Measurements from ENCODE around the gene FCER1G. TPM values are rescaled to one million over a fixed set of nuclear protein-coding genes. Genes with fewer than 3 reads are reported as not detected.

FCER1G gene
- total RNA-seq, 2 experiments from 2014 or later, result 2.0 TPM

GRCh38 chr1:161176468-161177111 lies 38.5 kb upstream of the FCER1G start:
- peak overlapping the region; percentile 82 to 89 for H3K27ac ChIP-seq (ENCODE audit: low read depth in 1 of 2, low read length in 2 of 2)
- CTCF ChIA-PET, result interaction anchor here (0.9 to 2.3 kb wide), 5 partner anchors 11 to 206 kb away, joined by 3 to 18 read pairs (median 6); partner anchors contain the start of genes PPOX and TOMM40L
- no peaks in the 10 kb centered on the region for H3K9me3 ChIP-seq (ENCODE audit: control insufficient read depth in 1 of 2, insufficient read depth in 1 of 2, low read length in 2 of 2)
- ATAC-seq (ENCODE audit: poor library complexity), result no peak
- Mint-ChIP-seq H3K9me3 (no peaks in the 10 kb centered on the region), H3K4me1 (ENCODE audit: low read depth) (peaks cover 66% of the 10 kb centered on the region), H3K4me3 (peak overlapping the region; percentile 100), H3K36me3 (ENCODE audit: low read depth) (peaks cover 57% of the 10 kb centered on the region), H3K27ac (peak overlapping the region; percentile 97), H3K27me3 (no peaks in the 10 kb centered on the region)
- peaks cover 69% of the 10 kb centered on the region for H3K4me1 ChIP-seq (ENCODE audit: insufficient read depth, low read length)
- peak overlapping the region; percentile 77 for H3K4me3 ChIP-seq (ENCODE audit: low read length)
- H3K36me3 ChIP-seq (ENCODE audit: insufficient read depth, low read length), result peaks cover 43% of the 10 kb centered on the region
- POLR2A ChIA-PET, result interaction anchor here (0.8 to 3.5 kb wide), 10 partner anchors 9 to 137 kb away, joined by 3 to 31 read pairs (median 6); partner anchors contain the start of genes ARHGAP30, DEDD, NDUFS2 and PPOX
- H3K27me3 ChIP-seq (ENCODE audit: control insufficient read depth in 1 of 2, insufficient read depth in 2 of 2, low read length in 2 of 2), result no peaks in the 10 kb centered on the region
- intact Hi-C loops (cut with DNase I, micrococcal nuclease), result loop anchor here in 1 of 2 experiments (2.0 to 5.0 kb wide), 2 partner anchors 14 to 46 kb away; partner anchors contain the start of gene APOA2
- TF ChIP-seq CTCF (IDR thresholded peaks at IDR 0.05), result no peak
- DNase-seq, result no peak

DNA sequence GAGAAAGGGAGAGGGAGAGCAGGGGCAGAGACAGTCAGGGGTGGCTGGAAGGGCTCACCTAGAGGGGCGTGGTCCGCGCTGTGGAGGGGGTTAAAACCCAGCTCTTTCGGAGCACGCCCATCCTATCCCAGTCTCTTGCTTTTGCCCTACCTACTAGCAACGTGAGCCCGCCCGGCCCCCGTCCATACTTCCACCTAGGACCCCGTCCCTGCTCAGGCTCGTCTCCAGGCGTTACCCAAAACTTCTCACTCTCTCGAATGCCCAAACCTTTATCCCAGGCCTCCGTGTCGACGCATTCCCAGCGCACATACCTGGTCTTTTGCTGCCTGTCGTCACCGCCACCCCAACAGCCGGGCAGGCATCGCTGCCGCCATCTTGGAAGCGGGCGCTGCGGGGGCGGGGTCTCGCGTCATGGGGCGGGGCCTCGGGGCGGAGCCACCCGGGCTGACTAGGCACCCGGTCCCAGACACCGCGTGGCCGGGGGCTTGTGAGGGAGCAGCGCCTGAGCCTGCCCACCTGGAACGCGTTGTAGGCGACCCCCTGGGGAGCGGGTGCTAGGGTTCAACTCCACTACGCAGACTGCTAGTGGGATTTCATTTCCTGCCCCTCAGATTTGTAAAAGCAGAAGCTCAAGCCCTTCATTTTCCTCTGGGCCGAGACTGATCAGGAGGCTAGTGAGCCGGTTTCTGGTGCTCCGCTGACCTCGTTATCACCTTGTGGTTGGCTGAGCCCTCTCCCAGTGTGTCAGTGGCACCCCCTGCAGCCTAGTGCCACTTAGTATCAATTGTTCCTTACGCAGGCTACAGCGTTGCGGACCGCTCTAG lies 37.8 kb upstream of the FCER1G start, which contains the start of gene B4GALT3:
Gene B4GALT3, minus strand, starts transcription at position 396 of the 824 bp plus-strand sequence. CDS start 1,447 bp downstream, outside the sequence.
- Mint-ChIP-seq H3K4me1 (ENCODE audit: low read depth) (peaks cover 72% of the 10 kb centered on the region), H3K27ac (peak within 1 kb of the TSS; percentile 97), H3K36me3 (ENCODE audit: low read depth) (peaks cover 50% of the 10 kb centered on the region), H3K4me3 (peak within 1 kb of the TSS; percentile 100), H3K9me3 (no peaks in the 10 kb centered on the region), H3K27me3 (no peaks in the 10 kb centered on the region)
- TF ChIP-seq CTCF (IDR thresholded peaks at IDR 0.05), result no peak
- ChIA-PET POLR2A (interaction anchor here (0.8 to 3.5 kb wide), 11 partner anchors 8 to 214 kb away, joined by 3 to 31 read pairs (median 5); partner anchors contain the start of genes ARHGAP30, DEDD, NDUFS2 and PPOX), CTCF (interaction anchor here (0.9 to 2.3 kb wide), 5 partner anchors 10 to 205 kb away, joined by 3 to 18 read pairs (median 6); partner anchors contain the start of genes PPOX and TOMM40L)
- no peaks in the 10 kb centered on the region for H3K9me3 ChIP-seq (ENCODE audit: control insufficient read depth in 1 of 2, insufficient read depth in 1 of 2, low read length in 2 of 2)
- H3K27me3 ChIP-seq (ENCODE audit: control insufficient read depth in 1 of 2, insufficient read depth in 2 of 2, low read length in 2 of 2), result no peaks in the 10 kb centered on the region
- peaks cover 35% of the 10 kb centered on the region for H3K36me3 ChIP-seq (ENCODE audit: insufficient read depth, low read length)
- peak within 1 kb of the TSS; percentile 82 to 89 for H3K27ac ChIP-seq (ENCODE audit: low read depth in 1 of 2, low read length in 2 of 2)
- peaks cover 76% of the 10 kb centered on the region for H3K4me1 ChIP-seq (ENCODE audit: insufficient read depth, low read length)
- DNase-seq (peak; percentile 84 to 98 (median 93)), ATAC-seq (ENCODE audit: poor library complexity) (peak; percentile 90)
- intact Hi-C loops (cut with DNase I, micrococcal nuclease), result loop anchor here in 1 of 2 experiments (2.0 to 5.0 kb wide), 2 partner anchors 15 to 45 kb away; partner anchors contain the start of gene APOA2
- H3K4me3 ChIP-seq (ENCODE audit: low read length), result peak within 1 kb of the TSS; percentile 77

- peak overlapping the region; percentile 97 for H3K27ac Mint-ChIP-seq
- H3K4me3 Mint-ChIP-seq, result peak overlapping the region; percentile 100
- ATAC-seq (ENCODE audit: poor library complexity) (no peak), DNase-seq (no peak)
- Histone ChIP-seq H3K27ac (ENCODE audit: low read depth in 1 of 2, low read length in 2 of 2) (peak overlapping the region; percentile 82 to 89), H3K27me3 (ENCODE audit: control insufficient read depth in 1 of 2, insufficient read depth in 2 of 2, low read length in 2 of 2) (no peaks in the 10 kb centered on the region), H3K4me1 (ENCODE audit: insufficient read depth, low read length) (peaks cover 76% of the 10 kb centered on the region), H3K36me3 (ENCODE audit: insufficient read depth, low read length) (peaks cover 30% of the 10 kb centered on the region), H3K9me3 (ENCODE audit: control insufficient read depth in 1 of 2, insufficient read depth in 1 of 2, low read length in 2 of 2) (no peaks in the 10 kb centered on the region), H3K4me3 (ENCODE audit: low read length) (peak overlapping the region; percentile 77)
- H3K4me1 Mint-ChIP-seq (ENCODE audit: low read depth), result peaks cover 73% of the 10 kb centered on the region
- CTCF ChIA-PET, result interaction anchor here (1.9 to 2.3 kb wide), 4 partner anchors 9 to 48 kb away, joined by 4 to 18 read pairs (median 6); partner anchors contain the start of genes PPOX and TOMM40L
- H3K27me3 Mint-ChIP-seq, result no peaks in the 10 kb centered on the region
- POLR2A ChIA-PET, result interaction anchor here (0.8 to 3.5 kb wide), 8 partner anchors 8 to 213 kb away, joined by 3 to 31 read pairs (median 10); partner anchors contain the start of genes ARHGAP30, DEDD, NDUFS2 and PPOX
- no peak for TF ChIP-seq CTCF (IDR thresholded peaks at IDR 0.05)
- no peaks in the 10 kb centered on the region for H3K9me3 Mint-ChIP-seq
- intact Hi-C loops (cut with DNase I, micrococcal nuclease), result loop anchor here in 1 of 2 experiments (2.0 to 5.0 kb wide), 2 partner anchors 15 to 44 kb away; partner anchors contain the start of gene APOA2
- peaks cover 44% of the 10 kb centered on the region for H3K36me3 Mint-ChIP-seq (ENCODE audit: low read depth)
Observed at GRCh38 chr1:161177936-161178244, 37.2 kb upstream of the FCER1G start.

Measured in CD4-positive, alpha-beta T cell (primary cell).